Measurements from ENCODE around the gene SLC12A6. TPM values are rescaled to one million over a fixed set of nuclear protein-coding genes. Genes with fewer than 3 reads are reported as not detected.

Gene SLC12A6
- polyA plus RNA-seq, 2 of the 4 experiments (the other 2 are of a cell fraction) = 6.0 to 21.3 TPM

- H3K4me3 ChIP-seq = no peak overlapping the region
- no peak overlapping the region for H3K27ac ChIP-seq
- H3K4me1 ChIP-seq = peaks cover 7% of the 10 kb centered on the region; the same call in 2 of the 3 replicates
- ATAC-seq = no peak
- DNase-seq (ENCODE audit: low read depth in 1 of 2, low spot score in 1 of 2) = no peak
- no peak overlapping the region for H3K4me2 ChIP-seq
- CTCF ChIA-PET = interaction anchor here (1.4 kb wide), 1 partner anchor 30 kb away, joined by 7 read pairs; the partner anchor contains the start of genes NOP10 and NUTM1
- 71% methylated on average over 8 of the region's 8 CpGs for WGBS (ENCODE audit: missing lambda C conversion rate)
- FAIRE-seq = no peak
- H3K9me3 ChIP-seq = no peaks in the 10 kb centered on the region
- POLR2A ChIA-PET = no interaction called here
- no peak for TF ChIP-seq KDM5A (IDR thresholded peaks at IDR 0.05)
- no peak for TF ChIP-seq CHD4 (IDR thresholded peaks at IDR 0.05; ENCODE audit: borderline replicate concordance)
- TF ChIP-seq RARB (CRISPR knock-in tag; IDR thresholded peaks at IDR 0.05) = no peak
- no peak for TF ChIP-seq MAFK (IDR thresholded peaks at IDR 0.05; ENCODE audit: partially characterized antibody)
- no peak for TF ChIP-seq ZNF302 (CRISPR knock-in tag; IDR thresholded peaks at IDR 0.05)
- TF ChIP-seq HMGXB4 (CRISPR knock-in tag; IDR thresholded peaks at IDR 0.05; ENCODE audit: borderline replicate concordance) = no peak
- TF ChIP-seq NR3C1 (IDR thresholded peaks at IDR 0.05) = no peak
- no peak for TF ChIP-seq SREBF2 (IDR thresholded peaks at IDR 0.05)
- no peak for TF ChIP-seq CBX8 (IDR thresholded peaks at IDR 0.05)
- no peak for TF ChIP-seq ZSCAN20 (CRISPR knock-in tag; IDR thresholded peaks at IDR 0.05)
- TF ChIP-seq, protein P1, sequence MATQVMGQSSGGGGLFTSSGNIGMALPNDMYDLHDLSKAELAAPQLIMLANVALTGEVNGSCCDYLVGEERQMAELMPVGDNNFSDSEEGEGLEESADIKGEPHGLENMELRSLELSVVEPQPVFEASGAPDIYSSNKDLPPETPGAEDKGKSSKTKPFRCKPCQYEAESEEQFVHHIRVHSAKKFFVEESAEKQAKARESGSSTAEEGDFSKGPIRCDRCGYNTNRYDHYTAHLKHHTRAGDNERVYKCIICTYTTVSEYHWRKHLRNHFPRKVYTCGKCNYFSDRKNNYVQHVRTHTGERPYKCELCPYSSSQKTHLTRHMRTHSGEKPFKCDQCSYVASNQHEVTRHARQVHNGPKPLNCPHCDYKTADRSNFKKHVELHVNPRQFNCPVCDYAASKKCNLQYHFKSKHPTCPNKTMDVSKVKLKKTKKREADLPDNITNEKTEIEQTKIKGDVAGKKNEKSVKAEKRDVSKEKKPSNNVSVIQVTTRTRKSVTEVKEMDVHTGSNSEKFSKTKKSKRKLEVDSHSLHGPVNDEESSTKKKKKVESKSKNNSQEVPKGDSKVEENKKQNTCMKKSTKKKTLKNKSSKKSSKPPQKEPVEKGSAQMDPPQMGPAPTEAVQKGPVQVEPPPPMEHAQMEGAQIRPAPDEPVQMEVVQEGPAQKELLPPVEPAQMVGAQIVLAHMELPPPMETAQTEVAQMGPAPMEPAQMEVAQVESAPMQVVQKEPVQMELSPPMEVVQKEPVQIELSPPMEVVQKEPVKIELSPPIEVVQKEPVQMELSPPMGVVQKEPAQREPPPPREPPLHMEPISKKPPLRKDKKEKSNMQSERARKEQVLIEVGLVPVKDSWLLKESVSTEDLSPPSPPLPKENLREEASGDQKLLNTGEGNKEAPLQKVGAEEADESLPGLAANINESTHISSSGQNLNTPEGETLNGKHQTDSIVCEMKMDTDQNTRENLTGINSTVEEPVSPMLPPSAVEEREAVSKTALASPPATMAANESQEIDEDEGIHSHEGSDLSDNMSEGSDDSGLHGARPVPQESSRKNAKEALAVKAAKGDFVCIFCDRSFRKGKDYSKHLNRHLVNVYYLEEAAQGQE (IDR thresholded peaks at IDR 0.05) = no peak
- no peak for TF ChIP-seq ZFP36 (IDR thresholded peaks at IDR 0.05; ENCODE audit: borderline replicate concordance, partially characterized antibody)
Measured at GRCh38 chr15:34373951-34374350, 36.4 kb upstream of the SLC12A6 start.

DNA sequence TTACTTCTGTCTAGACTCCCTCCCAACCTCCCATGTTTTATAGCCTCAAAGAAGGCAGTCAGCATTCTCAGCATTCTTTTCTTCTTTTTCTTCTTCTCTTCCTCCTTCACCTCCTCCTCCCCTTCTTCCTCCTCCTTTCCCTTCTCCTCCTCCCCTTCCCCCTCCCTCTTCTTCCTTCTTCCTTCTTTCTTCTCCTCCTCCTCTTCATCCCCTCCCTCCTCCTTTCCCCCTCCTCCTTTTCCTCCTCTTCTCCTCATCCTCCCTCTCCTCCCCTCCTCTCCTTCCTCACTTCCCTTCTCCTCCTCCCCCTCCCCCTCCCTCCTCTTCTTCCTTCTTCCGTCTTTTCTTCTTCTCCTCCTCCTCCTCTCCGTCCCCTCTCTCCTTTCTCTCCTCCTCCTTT, 33.1 kb upstream of the SLC12A6 start:
- H3K4me3 ChIP-seq = no peak overlapping the region
- TF ChIP-seq CBX2 (IDR thresholded peaks at IDR 0.05; ENCODE audit: borderline replicate concordance, low read depth) (no peak), SMC3 (IDR thresholded peaks at IDR 0.05) (no peak), SREBF2 (IDR thresholded peaks at IDR 0.05) (no peak), FOSL2 (IDR thresholded peaks at IDR 0.05) (no peak), FOSL2 (CRISPR knock-in tag; IDR thresholded peaks at IDR 0.05) (no peak), POLR2AphosphoS2 (conservative IDR thresholded peaks at IDR 0.05; ENCODE audit: low read length) (no peak), PBX3 (IDR thresholded peaks at IDR 0.05) (no peak), JUN (IDR thresholded peaks at IDR 0.05) (no peak), FOXS1 (CRISPR knock-in tag; IDR thresholded peaks at IDR 0.05) (no peak), CEBPB (IDR thresholded peaks at IDR 0.05) (no peak), BHLHE40 (IDR thresholded peaks at IDR 0.05; ENCODE audit: low read depth, low read length) (no peak), EHF (CRISPR knock-in tag; IDR thresholded peaks at IDR 0.05) (no peak), KDM1A (IDR thresholded peaks at IDR 0.05; ENCODE audit: low read depth) (no peak)
- TF ChIP-seq, protein P2, sequence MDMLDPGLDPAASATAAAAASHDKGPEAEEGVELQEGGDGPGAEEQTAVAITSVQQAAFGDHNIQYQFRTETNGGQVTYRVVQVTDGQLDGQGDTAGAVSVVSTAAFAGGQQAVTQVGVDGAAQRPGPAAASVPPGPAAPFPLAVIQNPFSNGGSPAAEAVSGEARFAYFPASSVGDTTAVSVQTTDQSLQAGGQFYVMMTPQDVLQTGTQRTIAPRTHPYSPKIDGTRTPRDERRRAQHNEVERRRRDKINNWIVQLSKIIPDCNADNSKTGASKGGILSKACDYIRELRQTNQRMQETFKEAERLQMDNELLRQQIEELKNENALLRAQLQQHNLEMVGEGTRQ (IDR thresholded peaks at IDR 0.05) = no peak
- FAIRE-seq (no peak), ATAC-seq (no peak), DNase-seq (ENCODE audit: low read depth in 1 of 2, low spot score in 1 of 2) (no peak)
- H3K27ac ChIP-seq = no peak overlapping the region
- H3K4me2 ChIP-seq = no peak overlapping the region
- peaks cover 16% of the 10 kb centered on the region for H3K4me1 ChIP-seq
- ChIA-PET POLR2A (no interaction called here), CTCF (interaction anchor here (0.9 kb wide), 1 partner anchor 129 kb away, joined by 3 read pairs; no protein-coding TSS in a partner anchor)
- 75% methylated on average over 1 of the region's 2 CpGs for WGBS (ENCODE audit: missing lambda C conversion rate)
- no peaks in the 10 kb centered on the region for H3K9me3 ChIP-seq
